Measurements from ENCODE around the gene TMEM234.

TMEM234 gene

DNA sequence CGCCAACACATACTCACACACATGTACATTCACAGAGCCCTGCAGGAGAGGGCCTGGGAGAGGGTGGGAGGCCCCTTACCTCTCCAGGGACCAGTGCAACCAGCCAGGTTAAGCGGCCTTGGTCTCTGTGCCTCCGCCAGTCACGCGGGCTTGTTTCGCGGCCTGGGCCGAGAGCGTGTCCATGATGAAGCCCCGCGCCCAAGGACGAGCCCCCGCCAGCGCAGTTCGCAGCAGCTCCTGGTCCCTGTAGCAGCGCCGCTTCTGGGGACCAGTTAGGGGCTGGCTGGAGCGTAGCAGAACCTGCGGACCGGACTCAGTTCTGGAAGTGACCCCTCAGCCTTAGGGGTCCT, 17.6 kb upstream of the TMEM234 start:
- no peak for DNase-seq (ENCODE audit: low read depth, low spot score)

DNA sequence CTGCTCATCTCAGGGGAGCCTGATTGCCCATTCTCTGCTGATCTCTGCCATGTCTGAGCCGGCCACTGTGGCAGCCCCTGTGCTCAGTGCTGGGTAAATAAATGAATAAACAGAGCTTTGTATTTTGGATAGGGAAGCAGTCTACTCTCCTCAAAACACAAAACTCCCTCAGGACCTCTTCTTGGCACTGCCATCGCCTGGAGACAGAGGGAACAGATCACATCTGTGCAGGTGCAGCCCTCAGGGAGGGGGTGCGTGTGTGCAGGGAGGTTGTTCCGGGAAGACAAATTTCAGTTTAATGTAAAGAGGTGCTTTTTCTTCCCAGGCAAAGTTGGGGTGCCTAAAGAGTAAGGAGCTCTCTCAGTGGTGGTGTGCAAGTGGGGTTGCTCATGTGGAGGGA, 17.2 kb upstream of the TMEM234 start:
- no peak for DNase-seq (ENCODE audit: low read depth, low spot score)

DNA sequence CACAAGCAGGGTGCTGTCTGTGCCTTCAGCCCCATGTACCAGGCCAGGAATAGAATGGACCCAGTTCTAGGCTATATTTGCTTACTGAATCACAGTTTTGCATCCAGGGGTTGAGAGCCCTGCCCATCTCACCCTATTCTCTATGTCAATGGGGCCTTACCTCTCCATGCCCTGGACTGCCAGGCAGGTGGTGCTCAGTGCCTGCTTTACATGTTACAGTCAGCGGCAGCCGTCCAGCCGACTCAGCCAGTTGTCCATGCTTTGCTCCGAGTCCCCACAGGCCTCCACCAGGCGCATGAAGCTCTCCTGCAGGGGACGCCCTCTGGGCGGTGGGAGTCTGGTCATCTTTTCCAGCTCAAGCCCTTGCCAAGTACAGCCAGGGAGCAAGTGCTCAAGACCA, 12.6 kb upstream of the TMEM234 start:
- DNase-seq (ENCODE audit: low read depth, low spot score): no peak

DNA sequence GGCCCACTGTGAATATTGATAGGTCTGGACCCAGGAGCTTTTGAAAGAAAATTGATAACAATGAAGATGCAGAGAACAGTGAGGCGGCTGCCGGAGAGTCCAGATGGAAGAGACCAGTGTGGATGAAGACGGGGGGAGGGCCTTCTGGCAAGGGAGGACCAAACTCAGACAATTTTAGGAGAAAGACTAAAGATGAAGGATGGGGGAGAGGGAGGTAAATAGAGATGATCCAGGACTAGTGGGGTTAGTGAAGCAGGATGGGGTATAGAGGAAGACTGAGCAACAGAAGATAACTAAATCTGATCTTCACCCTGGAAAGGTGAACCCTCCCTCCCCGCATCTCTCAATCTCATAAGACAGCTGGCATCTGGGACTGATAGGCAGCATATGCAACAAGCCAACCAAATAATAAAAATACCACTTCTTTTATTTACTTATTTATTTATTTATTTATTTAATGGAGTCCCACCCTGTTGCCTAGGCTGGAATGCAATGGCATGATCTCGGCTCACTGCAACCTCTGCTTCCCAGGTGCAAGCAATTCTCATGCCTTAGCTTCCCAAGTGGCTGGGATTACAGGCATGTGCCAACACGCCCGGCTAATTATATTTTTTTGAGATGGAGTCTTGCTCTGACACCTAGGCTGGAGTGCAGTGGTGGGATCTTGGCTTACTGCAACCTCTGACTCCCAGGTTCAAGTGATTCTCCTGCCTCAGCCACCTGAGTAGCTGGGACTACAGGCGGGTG, 10.6 kb upstream of the TMEM234 start:
- no peak for DNase-seq (ENCODE audit: low read depth, low spot score)

GRCh38 chr1:32231843-32232432, 9.8 kb upstream of the TMEM234 start:
- DNase-seq (ENCODE audit: low read depth, low spot score): no peak

DNA sequence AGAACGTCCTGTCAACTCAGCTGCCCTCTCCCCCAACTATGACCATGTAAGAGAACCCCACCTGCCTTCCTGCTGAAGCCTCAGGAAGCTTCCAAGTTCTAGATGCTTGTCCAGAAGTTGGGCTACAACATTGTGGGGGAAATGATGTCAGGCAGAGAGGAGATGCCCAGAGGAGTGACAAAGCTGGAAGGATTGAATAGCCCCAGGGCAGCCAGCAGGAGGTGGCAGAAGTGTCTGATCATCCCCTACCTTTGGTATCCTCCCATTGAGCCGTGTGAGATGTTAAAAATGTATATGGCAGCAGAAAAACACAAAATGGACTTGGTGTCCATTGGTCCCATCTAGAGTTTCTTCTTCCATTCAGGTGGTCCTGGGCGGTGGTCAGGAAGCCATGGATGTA, 6.6 kb upstream of the TMEM234 start:
- no peak for DNase-seq (ENCODE audit: low read depth, low spot score)

- DNase-seq (ENCODE audit: low read depth, low spot score): no peak
Observed at GRCh38 chr1:32224285-32224684, 2.1 kb upstream of the TMEM234 start.

DNA sequence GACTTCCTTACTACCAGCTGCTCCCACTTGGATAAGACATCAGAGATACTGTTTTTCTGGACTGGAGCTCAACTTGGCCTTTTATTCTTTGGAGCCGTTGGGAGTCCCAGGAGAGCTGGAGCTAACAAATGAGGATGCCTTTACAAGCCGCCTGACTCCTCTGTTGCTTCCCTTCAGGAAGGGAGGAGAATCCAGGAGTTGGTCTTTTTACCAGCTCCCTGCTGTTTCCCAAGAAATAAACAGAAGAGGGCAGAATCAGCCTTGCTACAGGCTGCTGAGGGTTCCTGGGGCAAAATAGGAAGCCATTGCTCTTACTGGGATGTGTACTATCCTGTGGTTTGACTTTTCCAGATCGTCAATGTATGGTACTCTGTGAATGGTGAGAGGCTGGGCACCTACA, 1.5 kb upstream of the TMEM234 start:
- no peak for DNase-seq (ENCODE audit: low read depth, low spot score)

DNA sequence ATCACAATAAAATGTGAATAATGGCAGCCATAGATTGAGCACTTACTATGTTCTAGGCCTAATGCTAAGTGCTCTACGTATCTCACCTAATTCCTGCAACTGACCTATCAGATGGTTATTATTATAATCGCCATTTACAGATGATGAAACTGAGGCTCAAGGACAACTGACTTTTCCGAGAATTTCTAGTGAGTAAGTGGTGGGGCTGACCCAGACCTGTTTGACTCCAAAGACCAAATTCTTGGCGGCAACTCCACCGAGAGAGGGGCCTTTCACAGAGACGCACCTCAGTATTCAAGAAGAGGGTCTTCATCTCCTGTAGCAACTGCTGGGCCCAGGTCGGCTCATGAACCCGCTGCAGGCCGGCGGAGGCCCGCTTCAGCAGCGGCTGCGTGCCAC, 573 bp downstream of the TMEM234 start:
- DNase-seq (ENCODE audit: low read depth, low spot score): no peak

DNA sequence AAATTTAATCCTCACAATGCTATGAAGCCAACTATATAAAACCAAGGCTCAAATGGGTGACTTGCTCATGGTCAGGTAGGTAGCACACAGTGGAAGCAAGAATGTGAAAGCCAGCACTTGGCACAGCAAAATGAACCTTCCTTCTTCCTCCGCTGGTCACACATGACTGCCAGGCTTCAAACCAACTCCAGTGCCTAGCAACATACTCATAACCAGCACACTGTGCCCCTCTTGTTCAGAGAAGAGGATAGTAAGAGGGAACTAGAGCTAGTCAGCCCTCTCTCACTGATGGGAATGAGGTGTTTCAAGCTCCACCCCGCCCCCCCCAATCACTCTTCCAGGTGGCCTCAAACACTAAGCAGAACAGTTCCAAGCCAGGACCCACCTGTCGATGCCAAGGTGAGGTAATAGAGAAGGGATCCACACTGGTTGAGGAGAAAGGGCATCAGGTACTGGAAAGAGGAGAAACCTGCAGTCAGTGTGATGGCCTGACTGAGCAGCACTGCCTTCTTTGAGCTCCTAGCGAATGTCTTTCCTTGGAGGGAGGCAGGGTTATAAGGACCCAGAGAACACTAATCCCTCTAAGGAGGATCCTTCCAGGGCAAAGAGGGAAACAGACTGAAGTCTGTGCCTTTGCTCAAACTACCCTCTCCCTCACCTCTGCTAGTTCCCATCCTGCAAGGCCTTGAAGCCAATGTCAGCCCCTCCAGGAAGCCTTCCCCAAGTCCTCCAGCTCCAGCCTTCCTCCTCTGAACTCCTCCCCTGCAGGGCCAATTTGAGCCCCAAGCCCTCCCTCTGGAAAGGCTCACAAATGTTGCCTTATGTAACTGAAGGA, 1.2 kb downstream of the TMEM234 start:
- DNase-seq (ENCODE audit: low read depth, low spot score): no peak

DNA sequence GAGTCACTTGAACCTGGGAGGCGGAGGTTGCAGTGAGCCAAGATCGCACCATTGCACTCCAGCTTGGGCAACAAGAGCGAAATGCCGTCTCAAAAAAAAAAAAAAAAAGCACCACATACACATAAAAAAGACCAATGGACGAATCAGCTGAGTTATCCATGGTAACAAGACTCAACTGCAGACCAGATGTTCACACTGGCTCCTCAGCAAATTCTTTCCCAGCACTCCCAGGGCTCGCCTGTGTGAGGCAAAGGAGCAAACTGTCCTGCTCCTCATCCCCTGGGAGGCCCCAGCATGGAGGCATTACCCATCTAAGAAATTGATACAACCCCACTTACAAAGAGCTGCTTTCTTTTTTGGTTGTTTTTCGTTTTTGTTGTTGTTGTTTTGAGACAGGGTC, 3.1 kb downstream of the TMEM234 start:
- DNase-seq (ENCODE audit: low read depth, low spot score): no peak

DNA sequence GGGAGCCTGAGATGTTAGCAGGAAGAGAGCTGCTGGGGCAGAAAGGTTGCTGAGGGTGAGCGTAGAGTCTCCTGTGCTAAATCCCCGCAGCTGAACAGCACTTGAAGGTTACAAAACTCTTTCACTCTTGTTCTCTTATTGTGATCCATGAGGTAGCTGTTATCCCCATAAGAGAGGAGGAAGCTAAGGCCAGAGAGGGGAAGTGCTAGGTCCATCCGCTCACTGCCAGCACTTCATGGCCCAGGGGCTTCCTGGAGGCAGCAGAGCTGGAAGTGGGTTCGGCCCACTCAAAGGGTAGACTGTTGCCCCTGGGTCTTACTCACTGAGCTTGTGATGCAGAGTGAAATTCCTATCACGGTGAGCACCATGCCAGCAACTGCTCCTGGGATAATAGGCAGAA, 5.6 kb downstream of the TMEM234 start:
- DNase-seq (ENCODE audit: low read depth, low spot score): no peak

DNA sequence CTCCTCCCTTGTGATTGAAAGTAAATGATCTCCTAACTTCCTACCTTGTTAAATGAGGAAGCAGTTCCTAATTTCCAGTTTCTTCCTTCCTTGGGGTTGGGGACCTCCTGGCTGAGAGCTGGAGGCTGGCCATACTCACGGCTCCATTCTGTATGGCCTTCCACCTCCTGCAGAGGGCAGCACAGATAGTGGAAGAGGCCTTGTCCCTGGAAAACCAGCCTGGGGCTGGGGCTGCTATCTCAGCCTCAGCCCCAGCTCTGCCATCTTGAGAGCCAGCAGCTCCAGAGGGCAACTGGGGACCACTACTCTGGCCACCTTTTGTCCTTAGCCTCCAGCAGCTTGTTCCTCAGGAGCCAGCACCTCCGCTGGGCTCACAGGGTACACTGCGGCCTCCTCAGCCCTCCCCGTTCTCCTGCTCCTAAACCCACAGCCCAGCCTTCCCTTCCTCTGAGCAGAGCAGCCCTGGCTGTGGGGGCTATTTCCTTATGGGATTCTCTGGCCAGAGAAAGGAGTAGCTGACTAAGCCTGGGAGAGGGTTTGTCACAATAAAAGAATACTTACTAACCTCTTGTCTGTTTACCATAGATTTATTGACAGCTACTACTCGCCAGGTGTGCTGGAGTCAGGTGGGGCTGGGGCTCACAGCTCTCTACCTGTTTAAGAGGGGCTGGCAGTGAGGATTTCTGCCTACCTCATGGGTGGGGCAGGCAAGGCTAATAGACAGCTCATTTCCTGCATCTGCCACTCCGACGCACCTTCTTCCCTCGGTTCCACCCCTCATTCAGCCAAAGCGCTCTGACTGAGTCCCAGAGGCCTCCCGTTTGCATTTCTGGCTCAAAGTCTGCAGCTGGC, 6.3 kb downstream of the TMEM234 start:
- peak; percentile 82 for DNase-seq (ENCODE audit: low read depth, low spot score)

GRCh38 chr1:32208891-32209328, 13.2 kb downstream of the TMEM234 start, which contains the start of gene DCDC2B:
Gene DCDC2B (plus strand): TSS chr1:32209089. CDS start chr1:32209094, 5 bp downstream.
- no peak for DNase-seq (ENCODE audit: low read depth, low spot score)

DNA sequence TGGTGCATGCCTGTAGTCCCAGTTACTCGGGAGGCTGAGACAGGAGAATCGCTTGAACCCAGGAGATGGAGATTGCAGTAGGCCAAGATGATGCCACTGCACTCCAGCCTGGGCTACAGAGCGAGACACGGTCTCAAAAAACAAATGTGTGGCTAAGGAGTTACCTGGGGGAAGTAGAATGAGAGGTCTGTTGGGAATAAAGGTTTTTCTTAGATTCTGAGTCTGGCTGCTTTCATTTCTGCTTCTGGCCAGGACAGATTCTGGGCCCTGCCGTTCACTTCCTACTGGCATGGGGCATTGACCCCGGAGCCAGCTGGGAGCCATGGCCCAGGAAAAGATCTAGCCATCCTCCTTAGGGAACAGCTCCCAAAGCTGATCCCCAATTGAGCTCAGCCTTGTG, 13.7 kb downstream of the TMEM234 start:
- no peak for DNase-seq (ENCODE audit: low read depth, low spot score)

GRCh38 chr1:32205401-32206370, 16.5 kb downstream of the TMEM234 start, which contains the start of gene IQCC:
Gene IQCC (plus strand): TSS chr1:32205671. CDS start chr1:32205682, 11 bp downstream.
- DNase-seq (ENCODE audit: low read depth, low spot score): peak; percentile 92

DNA sequence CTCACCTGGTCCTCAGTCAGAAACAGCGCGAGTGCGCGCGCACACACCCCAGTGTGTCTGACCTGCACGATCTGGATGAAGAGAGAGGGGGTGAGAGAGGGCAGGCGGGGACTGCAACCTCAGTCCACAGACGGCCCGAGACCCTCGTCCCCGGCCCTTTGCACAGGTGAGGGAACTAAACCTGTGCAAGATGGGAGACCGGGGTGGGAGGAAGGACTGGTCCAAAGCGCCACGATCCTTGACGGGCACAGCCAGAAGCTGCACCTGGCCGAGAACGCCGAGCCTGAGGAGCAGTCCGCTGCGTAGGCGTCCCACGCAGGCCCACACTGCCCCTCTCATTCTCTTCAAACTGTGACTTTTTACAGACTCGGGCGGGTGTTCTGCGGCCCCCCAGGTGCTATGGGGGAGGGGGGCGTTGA, 17.2 kb downstream of the TMEM234 start:
- no peak for DNase-seq (ENCODE audit: low read depth, low spot score)

DNA sequence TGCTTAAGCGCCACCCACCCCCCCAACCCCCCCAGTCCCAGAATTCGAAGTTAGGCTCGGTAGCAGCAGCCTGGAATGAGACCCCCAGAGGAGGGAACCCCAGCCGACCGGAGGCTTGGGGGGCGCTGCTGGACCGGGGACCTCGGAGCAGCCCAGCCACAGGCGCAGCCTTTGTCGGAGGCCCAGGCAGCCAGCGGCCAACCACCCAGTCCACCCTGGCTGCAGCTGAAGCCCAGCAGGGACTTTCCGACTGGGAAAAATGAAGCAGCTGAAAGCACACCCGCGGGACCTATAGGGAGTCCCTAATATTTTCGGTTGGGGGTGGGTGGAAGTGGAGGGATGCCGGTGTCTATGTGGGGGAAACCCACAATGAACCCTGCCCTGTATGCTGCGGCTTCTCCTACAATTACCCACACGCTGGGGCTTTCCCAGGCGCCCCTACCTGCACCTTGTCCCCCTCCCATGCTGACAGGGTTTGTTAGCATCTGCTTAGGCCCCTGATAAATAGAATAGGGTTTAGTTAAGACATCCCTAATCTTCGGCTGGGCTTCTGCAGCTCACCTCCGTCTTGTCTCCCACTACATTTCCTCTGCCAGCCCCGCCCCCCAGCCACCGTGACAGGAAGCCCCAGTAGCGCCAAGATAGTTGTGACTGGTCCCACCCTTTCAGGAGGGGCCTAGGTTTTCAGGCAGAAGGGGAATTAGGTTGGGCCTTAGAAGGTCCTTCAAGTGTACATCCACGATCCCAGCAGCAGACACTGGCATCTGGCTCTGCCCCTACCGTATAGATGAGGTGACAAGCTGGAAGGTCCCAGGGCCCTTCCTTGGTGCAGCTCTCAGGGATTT, 20.9 kb downstream of the TMEM234 start:
- peak; percentile 73 for DNase-seq (ENCODE audit: low read depth, low spot score)

GRCh38 chr1:32200226-32201010, 21.7 kb downstream of the TMEM234 start, which contains the start of gene CCDC28B:
Gene CCDC28B (plus strand): TSS chr1:32200595. CDS start chr1:32201936, 1,341 bp downstream.
- DNase-seq (ENCODE audit: low read depth, low spot score): peak; percentile 80

Measured in ELF-1 (cell line).